Glomerular visceral epithelial cell (primary cell): ENCODE measurements around the gene SLC25A11.
"Not testable (repeated sequence)": the region's sequence is repeated elsewhere in the genome, so short reads cannot be mapped to it uniquely, and the experiment has no call there.

Source experiments
- DNase-seq: peaks from one replicate; pipeline ENCODE4 v3.0.0-alpha.2; 2016; ENCODE audit errors: extremely low spot score

The SLC25A11 gene

DNA sequence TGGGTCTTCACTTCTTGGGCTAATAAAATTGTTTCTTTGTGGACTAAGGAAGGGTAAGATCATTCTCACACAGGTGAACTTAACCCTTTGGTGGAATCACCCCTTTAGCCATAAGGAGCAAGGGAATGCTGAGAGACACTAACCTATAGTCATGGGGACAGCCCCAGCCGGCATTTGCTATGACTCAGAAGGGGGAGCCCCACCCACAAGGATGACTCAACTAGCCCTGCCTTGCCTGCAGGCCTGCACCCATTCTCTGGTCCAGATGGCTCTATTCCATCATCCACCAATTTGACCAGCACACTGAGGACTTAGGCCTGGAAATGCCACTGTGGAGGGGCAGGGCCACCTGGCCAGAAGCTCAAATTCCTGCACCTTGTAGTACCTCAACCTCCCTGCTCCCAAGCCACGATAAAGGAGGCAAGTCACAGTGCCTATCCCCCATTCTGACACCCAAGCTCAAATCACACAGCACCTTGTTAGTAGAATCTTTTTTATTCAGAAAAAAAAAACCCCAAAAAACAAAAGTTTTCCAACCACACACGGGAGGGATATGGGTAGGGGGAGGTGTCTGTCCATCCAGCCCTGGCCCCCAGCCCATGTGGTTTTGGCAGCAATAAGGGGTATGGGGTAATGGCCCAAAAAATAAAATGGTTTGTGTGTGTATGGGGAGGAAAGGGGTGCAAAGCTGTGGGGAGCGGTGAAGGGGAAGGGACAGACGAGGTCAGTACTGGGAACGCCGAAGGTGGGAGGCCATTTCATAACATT is 5.5 kb upstream of the SLC25A11 start:
- DNase-seq = peak; percentile 93

DNA sequence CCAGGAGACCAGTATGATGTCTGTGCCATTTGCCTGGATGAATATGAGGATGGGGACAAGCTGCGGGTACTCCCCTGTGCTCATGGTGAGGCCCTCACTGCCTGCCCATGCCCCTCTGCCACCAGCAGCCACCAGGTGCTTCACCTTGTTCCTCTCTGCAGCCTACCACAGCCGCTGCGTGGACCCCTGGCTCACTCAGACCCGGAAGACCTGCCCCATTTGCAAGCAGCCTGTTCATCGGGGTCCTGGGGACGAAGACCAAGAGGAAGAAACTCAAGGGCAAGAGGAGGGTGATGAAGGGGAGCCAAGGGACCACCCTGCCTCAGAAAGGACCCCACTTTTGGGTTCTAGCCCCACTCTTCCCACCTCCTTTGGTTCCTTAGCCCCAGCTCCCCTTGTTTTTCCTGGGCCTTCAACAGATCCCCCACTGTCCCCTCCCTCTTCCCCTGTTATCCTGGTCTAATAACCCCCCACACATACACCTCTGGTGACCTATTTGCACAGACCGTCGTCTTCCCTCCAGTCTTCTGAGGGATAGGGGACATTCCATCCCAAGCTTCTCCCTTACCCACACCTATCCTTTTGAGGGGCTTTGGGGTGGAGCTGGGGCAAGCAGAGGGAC is 4.8 kb upstream of the SLC25A11 start:
- DNase-seq = no peak

DNA sequence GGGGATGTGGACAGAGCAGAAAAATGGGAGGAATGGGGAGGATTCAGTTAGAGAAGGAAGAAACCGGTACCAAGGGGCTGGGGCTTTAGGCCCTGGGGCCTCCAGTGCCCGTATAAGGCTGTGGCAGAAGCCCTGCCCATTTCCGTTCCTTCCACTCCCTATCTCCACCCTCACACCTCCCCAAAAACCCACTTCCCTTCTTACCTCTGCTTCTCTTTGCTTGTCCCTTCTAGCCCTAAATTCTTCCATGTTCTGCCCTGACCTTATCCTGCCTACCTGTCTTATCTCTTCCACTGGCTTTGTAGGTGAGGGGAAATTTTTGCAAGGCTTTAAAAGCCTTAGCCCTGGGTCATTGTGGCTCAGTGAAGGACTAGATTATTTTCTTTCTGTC is 4.3 kb upstream of the SLC25A11 start:
- no peak for DNase-seq

DNA sequence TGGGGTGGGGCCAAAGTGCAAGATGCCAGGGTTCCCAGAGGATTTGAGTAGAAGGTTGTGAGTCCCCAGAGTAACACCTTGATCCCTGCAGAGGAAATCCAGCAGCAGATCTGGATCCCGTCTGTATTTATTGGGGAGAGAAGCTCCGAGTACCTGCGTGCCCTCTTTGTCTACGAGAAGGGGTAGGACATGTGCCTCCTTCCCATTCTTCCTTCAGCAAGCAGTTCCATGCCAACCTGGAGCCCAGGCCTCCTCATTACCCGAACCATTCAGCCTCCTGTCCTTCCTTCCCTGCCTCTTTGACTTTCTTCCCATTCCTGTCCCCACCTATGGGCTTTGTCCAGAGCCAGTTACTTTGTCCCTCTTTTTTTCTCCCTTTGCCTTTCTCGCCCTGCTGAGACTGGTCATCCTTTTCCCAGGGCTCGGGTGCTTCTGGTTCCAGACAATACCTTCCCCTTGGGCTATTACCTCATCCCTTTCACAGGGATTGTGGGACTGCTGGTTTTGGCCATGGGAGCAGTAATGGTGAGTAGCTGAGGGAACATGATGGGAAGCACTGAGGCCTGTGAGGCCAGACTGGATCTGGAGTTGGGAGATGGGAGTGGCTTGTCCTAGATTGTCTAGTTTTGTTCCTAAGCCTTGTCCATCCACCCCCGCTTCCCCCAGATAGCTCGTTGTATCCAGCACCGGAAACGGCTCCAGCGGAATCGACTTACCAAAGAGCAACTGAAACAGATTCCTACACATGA is 3.1 kb upstream of the SLC25A11 start:
- no peak for DNase-seq

DNA sequence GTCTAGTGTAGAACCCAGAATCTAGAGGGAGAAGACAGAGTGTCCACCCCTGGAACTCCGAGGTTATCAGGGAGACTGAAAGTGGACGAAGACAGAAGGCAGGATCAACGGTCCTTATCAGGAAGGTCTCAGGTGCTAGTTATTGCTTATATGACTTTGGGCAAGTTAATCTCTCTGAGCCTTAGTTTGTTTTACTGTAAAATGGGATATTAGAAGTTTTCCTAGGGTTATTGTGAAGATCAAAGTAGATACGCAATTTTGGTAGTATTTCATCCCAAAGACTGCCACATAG is 1.4 kb upstream of the SLC25A11 start:
- no peak for DNase-seq

DNA sequence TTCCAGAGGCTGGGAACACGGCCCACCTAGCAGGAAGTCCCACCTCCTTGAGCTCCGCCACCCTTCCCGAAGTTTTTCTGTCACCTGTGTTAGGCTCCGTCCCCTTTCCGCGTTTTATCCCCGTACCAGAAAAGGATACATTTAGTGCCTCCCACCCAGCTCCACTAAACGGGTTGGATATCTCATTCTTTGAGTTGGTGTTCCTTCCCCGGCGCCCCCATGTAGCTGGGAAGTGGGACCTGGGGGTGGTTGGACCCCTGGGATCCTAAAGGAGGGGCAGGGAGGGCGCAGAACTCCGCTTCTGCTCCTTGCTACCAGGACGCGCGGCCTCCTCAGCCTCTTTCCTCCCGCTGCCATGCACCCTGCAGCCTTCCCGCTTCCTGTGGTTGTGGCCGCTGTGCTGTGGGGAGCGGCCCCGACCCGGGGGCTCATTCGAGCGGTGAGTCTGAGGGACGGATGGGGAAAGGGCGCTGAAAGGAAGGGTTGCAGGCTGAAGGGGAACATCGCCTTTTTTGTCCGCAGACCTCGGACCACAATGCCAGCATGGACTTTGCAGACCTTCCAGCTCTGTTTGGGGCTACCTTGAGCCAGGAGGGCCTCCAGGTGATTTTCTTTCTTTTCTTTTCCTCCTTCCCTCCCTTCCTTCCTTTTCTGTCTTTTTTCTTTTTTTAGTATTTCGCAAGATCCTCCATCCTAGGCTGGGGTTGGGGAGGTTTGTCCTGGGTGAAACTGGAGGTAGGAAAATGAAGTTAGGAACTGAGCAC is 891 bp upstream of the SLC25A11 start:
- DNase-seq = no peak

DNA sequence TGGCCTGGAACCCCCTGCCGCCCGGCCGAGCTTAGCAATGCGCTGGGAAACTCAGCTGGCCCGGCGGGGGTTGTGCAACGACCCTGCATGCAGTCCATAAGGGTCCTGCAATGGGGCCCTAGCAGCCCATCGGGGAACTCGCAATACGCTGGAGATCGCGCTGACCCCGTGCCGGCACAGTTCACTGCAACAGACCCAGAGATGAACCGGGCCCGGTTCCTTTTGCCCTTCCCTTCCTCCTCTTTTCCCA is 375 bp downstream of the SLC25A11 start:
- DNase-seq = no peak

DNA sequence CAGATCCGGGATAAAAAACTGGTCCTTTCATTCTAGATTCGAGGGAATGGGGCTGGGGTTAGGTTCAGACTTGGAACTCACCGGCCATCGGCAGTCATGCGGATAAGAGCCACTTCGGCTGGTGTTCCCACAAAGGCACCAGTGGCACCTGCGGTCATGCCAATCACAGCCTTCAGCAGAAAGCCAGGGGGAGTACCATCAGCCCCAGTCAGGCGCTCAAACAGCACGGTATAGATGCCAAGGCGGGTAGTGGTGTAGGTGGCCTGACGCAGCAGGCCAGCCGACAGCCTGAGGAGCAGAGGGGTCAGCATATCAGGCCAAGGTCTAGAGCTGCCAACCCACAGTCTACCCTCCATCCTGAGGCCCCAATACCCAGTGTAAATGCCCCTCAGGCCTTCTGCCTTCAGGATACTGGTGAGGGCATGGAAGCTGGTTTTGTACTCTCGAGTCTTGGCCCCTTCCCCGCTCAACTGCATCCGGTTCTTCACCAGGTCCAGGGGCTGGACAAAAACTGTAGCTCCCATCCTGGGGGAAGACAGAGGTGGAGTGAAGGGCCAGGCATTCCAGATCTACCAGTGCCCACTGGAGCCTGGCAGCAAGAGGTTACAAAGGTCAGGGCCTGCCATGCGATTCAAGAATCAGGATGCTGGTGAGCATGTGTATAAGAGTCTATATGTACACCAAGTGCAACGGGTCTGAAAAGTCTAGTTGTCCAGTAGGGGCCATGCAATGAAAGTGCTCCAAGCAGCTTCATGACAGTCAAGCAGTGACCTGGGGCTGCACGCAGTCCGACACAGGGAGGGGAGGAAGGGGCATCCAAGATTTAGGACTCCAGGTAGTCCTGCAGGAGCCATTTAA is 929 bp downstream of the SLC25A11 start:
- DNase-seq = no peak

DNA sequence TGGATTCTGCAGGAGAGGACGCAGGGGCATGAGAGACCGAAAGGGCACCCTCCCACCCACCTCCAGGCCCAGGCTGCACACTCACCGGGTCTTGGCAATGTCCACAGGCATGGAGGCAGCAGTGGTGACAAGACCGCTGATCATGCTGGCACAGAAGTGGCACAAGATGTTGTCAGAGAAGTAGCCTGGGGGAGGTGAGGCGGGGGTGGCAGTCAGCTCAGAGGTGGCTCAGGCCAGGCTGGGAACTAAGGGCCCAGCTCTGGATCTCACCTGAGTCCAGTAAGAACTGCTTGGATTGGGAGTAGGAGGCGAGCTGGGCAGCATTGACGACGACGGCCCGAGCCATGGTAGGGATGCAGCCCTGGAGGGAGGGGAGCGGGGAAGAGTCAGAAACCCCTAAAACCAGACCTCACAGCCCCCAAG is 1.8 kb downstream of the SLC25A11 start:
- no peak for DNase-seq

DNA sequence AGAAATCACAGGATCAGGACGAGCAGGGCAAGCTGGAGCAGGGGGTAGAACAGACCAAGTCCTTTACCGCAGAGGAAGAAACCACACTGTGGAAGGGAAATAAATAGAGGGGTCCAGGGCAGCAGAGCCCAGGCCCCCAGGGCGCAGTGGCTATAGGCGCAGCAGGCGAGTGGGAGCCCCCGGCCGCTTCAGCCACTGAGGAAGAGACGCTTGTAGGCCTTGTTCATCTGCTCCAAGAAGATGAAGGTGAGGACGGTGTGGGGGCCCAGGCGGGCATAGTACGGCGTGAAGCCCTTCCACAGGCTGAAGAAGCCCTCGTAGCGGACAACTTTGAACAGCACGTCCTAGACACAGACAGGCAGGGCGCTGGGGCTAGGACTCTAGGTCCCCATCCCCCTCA is 2.3 kb downstream of the SLC25A11 start:
- no peak for DNase-seq

DNA sequence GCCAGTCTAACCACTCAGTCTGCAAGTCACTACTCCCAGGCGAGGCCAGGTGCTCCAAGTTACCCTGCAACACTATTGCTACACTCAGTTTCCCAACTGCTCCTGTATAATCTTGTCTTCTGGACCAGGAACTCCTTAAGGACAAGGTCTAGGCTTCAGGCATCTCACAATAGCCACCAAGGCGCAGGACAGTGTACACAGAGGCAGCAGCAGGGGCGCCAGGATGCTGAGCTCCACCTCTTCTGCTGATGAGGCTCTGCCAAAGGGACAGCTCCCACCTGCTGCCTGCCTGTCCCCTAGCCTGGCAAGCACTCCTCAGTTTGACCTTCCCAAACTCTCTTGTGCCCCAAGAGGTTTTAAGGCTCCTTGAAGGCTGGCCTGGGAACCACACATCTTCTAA is 3.4 kb downstream of the SLC25A11 start:
- no peak for DNase-seq

DNA sequence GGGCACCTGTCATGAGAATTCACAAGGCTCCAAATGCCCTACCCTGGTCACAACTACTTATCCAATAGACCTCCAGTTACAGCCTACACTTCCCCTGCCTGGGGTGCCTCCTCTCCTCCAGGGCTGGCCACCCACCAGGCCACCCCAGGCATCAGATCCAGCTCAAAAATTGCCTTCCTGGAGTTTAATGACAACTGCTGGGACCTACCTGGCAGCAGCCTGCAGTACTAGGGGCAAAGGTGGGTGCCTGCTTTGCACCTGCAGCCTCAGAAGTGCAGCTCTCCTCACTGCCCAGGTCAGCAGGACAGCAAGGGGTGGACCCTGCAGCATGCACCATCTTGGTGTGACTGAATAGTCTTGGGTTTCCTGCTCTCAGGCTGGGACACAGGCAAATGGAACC is 4.2 kb downstream of the SLC25A11 start:
- no peak for DNase-seq

DNA sequence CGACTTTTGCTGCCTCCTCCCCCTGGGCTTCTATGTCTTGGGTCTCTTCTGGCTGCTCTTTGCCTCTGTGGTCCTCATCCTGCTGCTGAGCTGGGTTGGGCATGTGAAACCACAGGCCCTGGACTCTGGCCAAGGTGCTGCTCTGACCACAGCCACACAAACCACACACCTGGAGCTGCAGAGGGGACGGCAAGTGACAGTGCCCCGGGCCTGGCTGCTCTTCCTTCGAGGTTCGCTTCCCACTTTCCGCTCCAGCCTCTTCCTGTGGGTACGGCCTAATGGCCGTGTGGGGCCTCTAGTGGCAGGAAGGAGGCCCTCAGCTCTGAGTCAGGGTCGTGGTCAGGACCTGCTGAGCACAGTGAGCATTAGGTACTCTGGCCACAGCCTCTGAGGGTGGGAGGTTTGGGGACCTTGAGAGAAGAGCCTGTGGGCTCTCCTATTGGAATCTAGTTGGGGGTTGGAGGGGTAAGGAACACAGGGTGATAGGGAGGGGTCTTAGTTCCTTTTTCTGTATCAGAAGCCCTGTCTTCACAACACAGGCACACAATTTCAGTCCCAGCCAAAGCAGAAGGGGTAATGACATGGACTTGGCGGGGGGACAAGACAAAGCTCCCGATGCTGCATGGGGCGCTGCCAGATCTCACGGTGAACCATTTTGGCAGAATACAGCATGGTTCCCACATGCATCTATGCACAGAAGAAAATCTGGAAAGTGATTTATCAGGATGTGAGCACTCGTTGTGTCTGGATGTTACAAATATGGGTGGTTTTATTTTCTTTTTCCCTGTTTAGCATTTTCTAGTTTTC is 5.5 kb downstream of the SLC25A11 start:
- peak; percentile 88 for DNase-seq

DNA sequence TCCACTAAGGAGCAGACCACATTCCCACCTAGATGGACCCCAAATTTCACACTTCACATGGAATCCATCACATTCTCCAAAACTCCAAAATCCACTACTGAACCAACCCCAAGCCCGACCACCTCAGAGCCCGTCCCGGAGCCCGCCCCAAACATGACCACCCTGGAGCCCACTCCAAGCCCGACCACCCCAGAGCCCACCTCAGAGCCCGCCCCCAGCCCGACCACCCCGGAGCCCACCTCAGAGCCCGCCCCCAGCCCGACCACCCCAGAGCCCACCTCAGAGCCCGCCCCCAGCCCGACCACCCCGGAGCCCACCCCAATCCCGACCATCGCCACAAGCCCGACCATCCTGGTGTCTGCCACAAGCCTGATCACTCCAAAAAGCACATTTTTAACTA is 6.2 kb downstream of the SLC25A11 start:
- no peak for DNase-seq

DNA sequence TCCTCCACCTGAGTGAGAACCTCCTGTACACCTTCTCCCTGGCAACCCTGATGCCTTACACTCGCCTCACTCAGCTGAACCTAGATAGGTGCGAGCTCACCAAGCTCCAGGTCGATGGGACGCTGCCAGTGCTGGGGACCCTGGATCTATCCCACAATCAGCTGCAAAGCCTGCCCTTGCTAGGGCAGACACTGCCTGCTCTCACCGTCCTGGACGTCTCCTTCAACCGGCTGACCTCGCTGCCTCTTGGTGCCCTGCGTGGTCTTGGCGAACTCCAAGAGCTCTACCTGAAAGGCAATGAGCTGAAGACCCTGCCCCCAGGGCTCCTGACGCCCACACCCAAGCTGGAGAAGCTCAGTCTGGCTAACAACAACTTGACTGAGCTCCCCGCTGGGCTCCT is 7.1 kb downstream of the SLC25A11 start:
- DNase-seq = no peak

DNA sequence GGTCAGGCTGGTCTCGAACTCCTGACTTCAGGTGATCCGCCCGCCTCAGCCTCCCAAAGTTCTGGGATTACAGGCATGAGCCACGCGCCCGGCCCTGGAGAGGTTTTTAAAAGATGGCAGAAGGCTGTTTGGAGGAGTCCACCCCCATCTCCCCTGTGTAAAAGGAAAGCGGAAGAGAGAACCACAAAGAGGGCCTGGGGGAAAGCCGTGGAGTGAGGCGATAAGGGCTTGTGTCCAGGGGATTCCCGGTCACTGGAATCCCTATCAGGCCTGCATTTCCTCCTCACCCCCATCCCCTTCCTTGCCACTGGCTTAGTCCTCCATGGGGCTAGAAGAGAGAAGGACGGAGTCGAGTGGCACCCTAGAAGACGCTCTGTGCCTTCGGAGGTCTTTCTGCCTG is 7.9 kb downstream of the SLC25A11 start, which contains the start of gene GP1BA:
Gene GP1BA (plus strand): TSS at position 315 of the 400 bp plus-strand sequence. CDS start 328 bp downstream, outside the sequence.
- DNase-seq = no peak

DNA sequence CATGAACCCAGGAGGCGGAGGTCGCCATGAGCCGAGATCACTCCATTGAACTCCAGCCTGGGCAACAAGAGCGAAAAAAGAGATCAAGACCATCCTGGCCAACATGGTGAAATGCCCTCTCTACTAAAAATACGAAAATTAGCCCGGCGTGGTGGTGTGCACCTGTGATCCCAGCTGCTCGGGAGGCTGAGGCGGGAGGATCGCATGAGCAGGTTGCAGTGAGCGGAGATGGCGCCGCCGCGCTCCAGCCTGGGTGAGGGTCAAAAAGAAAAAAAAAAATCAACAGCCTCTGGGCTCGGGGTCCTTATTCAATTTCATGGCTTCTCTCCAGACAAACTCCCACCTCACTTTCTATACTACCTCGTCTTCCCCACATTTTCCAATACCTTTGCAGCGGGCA is 11.0 kb downstream of the SLC25A11 start:
- no peak for DNase-seq

DNA sequence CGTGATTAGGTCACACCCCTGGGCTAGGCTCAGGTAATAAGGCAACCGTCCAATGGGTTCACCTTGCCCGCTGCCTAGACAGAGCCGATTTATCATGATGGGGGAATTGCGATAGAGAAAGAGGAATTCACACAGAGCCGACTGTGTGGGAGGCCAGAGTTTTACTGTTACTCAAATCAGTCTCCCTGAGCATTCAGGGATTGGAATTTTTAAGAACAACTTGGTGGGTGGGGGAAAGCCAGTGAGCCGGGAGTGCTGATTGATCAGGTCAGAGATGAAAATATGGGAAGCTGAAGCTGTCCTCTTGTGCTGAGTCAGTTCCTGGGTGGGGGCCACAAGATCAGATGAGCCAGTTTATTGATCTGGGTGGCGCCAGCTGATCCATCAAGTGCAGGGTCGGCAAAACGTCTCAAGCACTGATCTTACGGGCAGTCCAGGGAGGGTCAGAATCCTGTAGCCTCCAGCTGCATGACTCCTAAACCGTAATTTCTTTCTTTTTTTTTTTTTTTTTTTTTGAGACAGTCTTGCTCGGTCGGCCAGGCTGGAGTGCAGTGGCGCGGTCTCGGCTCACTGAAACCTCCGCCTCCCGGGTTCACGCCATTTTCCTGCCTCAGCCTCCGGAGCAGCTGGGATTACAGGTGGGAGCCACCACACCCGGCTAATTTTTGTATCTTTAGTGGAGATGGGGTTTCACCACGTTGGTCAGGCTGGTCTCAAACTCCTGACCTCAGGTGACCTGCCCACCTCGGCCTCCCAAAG is 13.1 kb downstream of the SLC25A11 start:
- DNase-seq = not testable (repeated sequence)

DNA sequence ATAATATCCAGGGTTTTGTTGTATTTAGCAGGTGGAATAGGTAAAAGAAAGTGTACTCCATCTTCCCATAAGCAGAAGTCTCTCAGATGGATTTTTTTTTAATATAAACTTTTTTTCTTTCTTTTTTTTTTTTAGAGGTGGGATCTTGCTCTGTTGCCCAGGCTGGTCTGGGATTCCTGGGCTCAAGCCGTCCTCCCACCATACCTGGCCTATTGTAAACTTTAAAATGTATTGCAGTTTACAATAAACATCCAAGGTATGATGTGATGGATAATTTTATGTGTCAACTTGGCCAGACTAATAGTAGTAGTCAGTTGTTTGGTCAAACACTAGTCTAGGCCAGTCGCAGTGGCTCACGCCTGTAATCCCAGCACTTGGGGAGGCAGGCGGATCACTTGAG is 18.5 kb downstream of the SLC25A11 start:
- no peak for DNase-seq
